Stomach (tissue), 4 donors: ENCODE results near the gene CFAP97D2.

Experiments used
- EP300 ChIP-seq: sonication (generic); formaldehyde crosslinking; IDR thresholded peaks from one replicate; pipeline ENCODE4 v1.6.1; 2017; ENCODE audit warnings: antibody characterized with exemption
- POLR2AphosphoS5 ChIP-seq, 3 donors: sonication (generic); formaldehyde crosslinking; IDR thresholded peaks; one replicate each; pipeline ENCODE4 v1.6.1; 2016; ENCODE audit warnings: antibody characterized with exemption in 3 of 3
- TF ChIP-seq, protein P1 (sequence below), 7 experiments: fragments of 450-650 bp in 4 of 7; fragments of 200-600 bp in 3 of 7; sonication (generic) in 3 of 7; IDR thresholded peaks; one replicate each; pipeline ENCODE4 v1.5.1; 2016 to 2019; ENCODE audit warnings: antibody characterized with exemption in 7 of 7, control low read depth in 2 of 7, mild to moderate bottlenecking in 1 of 7

DNA sequence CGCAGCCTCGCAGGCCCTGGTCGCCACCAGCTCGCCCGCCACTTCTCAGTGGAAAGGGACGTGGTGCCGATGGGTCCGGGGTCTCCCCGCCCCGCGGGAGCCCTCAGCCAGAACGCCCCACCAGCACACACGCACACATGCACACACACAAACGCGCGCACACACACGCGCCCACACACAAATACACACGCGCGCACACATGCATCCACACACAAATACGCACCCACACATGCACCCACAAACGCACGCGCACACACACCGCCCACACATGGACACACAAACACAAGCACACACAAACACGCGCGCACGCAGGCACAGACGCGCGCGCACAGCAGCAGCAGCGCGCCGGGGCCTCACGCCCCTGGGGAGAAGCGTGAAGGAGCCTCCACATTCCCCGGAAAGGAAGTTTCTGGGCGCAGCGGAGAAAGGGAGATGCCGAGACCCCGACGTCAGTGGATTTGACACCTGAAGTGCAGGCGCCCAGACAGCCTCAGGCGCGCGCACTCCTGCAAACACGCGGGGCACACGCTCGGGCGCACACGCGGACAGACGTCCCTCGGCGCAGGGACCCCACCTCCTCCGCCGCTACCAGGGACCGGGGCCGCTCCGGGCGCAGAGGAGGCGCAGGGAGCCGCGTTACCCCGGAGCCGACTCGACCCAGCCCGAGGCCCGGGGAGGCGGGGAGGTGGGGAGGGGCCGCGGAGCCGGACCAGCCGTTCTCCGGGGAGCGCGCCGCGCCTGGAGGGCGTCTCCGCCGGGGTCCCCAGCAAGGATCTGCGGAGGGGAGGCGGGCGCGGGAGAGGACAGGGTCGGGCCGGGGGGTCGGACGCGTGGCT is 47.3 kb upstream of the CFAP97D2 start:
- TF ChIP-seq, protein P1, sequence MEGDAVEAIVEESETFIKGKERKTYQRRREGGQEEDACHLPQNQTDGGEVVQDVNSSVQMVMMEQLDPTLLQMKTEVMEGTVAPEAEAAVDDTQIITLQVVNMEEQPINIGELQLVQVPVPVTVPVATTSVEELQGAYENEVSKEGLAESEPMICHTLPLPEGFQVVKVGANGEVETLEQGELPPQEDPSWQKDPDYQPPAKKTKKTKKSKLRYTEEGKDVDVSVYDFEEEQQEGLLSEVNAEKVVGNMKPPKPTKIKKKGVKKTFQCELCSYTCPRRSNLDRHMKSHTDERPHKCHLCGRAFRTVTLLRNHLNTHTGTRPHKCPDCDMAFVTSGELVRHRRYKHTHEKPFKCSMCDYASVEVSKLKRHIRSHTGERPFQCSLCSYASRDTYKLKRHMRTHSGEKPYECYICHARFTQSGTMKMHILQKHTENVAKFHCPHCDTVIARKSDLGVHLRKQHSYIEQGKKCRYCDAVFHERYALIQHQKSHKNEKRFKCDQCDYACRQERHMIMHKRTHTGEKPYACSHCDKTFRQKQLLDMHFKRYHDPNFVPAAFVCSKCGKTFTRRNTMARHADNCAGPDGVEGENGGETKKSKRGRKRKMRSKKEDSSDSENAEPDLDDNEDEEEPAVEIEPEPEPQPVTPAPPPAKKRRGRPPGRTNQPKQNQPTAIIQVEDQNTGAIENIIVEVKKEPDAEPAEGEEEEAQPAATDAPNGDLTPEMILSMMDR (IDR thresholded peaks at IDR 0.05) = no peak
- TF ChIP-seq POLR2AphosphoS5 (IDR thresholded peaks at IDR 0.05) (no peak), EP300 (no peak)
